ENCODE results near the gene BANK1.

- TF ChIP-seq SUZ12 (IDR thresholded peaks at IDR 0.05; ENCODE audit: low read length): no peak
- no peak for TF ChIP-seq CTCF (IDR thresholded peaks at IDR 0.05; ENCODE audit: control extremely low read depth in 1 of 3, insufficient read depth in 1 of 3, low read depth in 1 of 3, low read length in 3 of 3)
- TF ChIP-seq PHF8 (conservative IDR thresholded peaks at IDR 0.05; ENCODE audit: low read depth, low read length): no peak
- TF ChIP-seq, protein P1, sequence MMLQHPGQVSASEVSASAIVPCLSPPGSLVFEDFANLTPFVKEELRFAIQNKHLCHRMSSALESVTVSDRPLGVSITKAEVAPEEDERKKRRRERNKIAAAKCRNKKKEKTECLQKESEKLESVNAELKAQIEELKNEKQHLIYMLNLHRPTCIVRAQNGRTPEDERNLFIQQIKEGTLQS (IDR thresholded peaks at IDR 0.05; ENCODE audit: insufficient read depth, low read depth, low read length): no peak
- TF ChIP-seq RNF2 (IDR thresholded peaks at IDR 0.05; ENCODE audit: borderline replicate concordance, low read depth, low read length, missing control alignments, poor library complexity, severe bottlenecking): no peak
- TF ChIP-seq POLR2AphosphoS5 (IDR thresholded peaks at IDR 0.05; ENCODE audit: low read depth, low read length): no peak
- no peak for TF ChIP-seq POLR2A (IDR thresholded peaks at IDR 0.05; ENCODE audit: control extremely low read depth in 1 of 2, low read depth in 2 of 2, low read length in 2 of 2)
- no peak for TF ChIP-seq EP300 (IDR thresholded peaks at IDR 0.05; ENCODE audit: borderline replicate concordance in 1 of 2, low read depth in 2 of 2, low read length in 2 of 2)
- no peak for TF ChIP-seq EZH2 (IDR thresholded peaks at IDR 0.05; ENCODE audit: low read depth, low read length, severe bottlenecking)
- no peak for TF ChIP-seq GABPA (IDR thresholded peaks at IDR 0.05; ENCODE audit: borderline replicate concordance, insufficient read depth, low read length)
- TF ChIP-seq MAX (IDR thresholded peaks at IDR 0.05): no peak
- TF ChIP-seq TAF1 (IDR thresholded peaks at IDR 0.05; ENCODE audit: low read depth, low read length): no peak
- no peak for TF ChIP-seq JUND (IDR thresholded peaks at IDR 0.05; ENCODE audit: low read length)
Observed at GRCh38 chr4:102042871-102043802, 252.6 kb downstream of the BANK1 start.
